Effector memory CD4-positive, alpha-beta T cell (primary cell): ENCODE measurements around the gene ROBO1.

Experiments used
- DNase-seq, 3 donors: peaks; one replicate each; pipeline ENCODE4 v3.0.0-alpha.2; 2020
- H3K27ac ChIP-seq: 2 replicates; pipeline ENCODE4 v1.7.0; 2013; ENCODE audit warnings: mild to moderate bottlenecking, low read length, moderate library complexity; ENCODE audit not compliant: insufficient read depth, poor library complexity, severe bottlenecking
- H3K27me3 ChIP-seq: replicated peaks from 2 replicates; pipeline ENCODE4 v1.7.0; 2013; ENCODE audit warnings: mild to moderate bottlenecking, low read length; ENCODE audit not compliant: insufficient read depth, control insufficient read depth, poor library complexity, severe bottlenecking
- H3K36me3 ChIP-seq: 2 replicates; pipeline ENCODE4 v1.7.0; 2013; ENCODE audit warnings: mild to moderate bottlenecking, low read length, moderate library complexity; ENCODE audit not compliant: control insufficient read depth, insufficient read depth
- H3K4me1 ChIP-seq: 2 replicates; pipeline ENCODE4 v1.7.0; 2013; ENCODE audit warnings: low read length, mild to moderate bottlenecking; ENCODE audit not compliant: control insufficient read depth, insufficient read depth, poor library complexity, severe bottlenecking
- H3K4me3 ChIP-seq: 2 replicates; pipeline ENCODE4 v1.7.0; 2013; ENCODE audit warnings: low read length, low read depth, mild to moderate bottlenecking; ENCODE audit not compliant: insufficient read depth, poor library complexity, severe bottlenecking
- H3K9me3 ChIP-seq: 2 replicates; pipeline ENCODE4 v1.7.0; 2013; ENCODE audit warnings: mild to moderate bottlenecking, low read length, moderate library complexity; ENCODE audit not compliant: control insufficient read depth

The ROBO1 gene

DNA sequence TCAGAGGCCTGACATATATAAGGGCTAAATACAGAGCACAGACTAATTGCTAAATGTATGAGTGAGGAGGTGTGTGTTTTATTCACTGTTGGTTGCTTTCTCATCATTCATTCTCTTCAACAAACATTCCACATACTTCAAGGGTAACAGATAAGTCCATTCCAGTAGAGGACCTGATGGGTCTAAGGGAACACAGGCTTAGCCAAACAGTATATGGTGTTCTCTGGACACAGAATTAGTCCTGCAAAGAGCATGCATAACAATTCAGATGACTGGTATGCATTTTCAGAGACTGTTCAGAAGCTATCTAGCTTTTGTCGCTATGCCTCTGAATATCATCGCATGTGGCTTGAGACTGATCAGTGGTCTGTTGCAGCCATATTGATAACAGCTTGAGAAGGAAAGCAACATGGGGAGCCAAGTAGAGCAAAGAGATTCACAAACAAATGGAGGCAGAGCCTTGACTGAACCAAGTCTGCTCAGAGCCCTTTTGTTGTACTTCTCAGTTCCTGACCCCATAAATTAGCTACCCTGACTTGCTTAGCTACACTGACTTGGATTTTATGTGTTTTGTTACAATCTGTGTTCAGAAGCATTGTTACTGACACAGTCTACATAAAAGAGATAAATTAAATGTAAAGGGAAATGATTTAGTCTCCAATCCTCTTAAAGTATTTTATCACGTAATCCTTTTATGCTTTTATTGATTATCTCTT is 1178.7 kb downstream of the ROBO1 start:
- no peaks in the 10 kb centered on the region for H3K4me1 ChIP-seq
- no peak for DNase-seq
- H3K4me3 ChIP-seq, result no peak overlapping the region
- H3K27me3 ChIP-seq, result no peaks in the 10 kb centered on the region
- no peak overlapping the region for H3K27ac ChIP-seq
- no peaks in the 10 kb centered on the region for H3K36me3 ChIP-seq
- no peaks in the 10 kb centered on the region for H3K9me3 ChIP-seq

DNA sequence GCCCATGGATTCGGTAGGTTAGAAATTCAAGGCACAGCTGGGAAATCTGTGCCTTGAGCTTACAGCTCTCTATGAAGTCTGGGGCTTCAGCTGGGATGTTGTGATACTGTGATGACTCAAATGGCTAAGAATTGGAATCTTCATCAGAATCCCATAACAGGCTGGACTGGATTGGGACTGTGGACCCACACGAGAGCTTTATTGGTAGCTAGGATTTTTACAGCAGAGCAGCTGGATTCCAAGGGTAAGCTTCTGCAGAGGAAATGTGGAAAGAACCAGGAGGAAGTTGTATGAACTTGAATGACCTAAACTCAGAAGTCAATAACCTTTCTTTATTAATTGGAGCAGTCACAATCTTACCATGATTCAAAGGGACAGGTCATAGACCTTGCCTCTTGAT is 1187.1 kb downstream of the ROBO1 start:
- H3K4me3 ChIP-seq, result no peak overlapping the region
- H3K9me3 ChIP-seq, result no peaks in the 10 kb centered on the region
- no peak for DNase-seq
- no peaks in the 10 kb centered on the region for H3K4me1 ChIP-seq
- H3K36me3 ChIP-seq, result no peaks in the 10 kb centered on the region
- H3K27ac ChIP-seq, result no peak overlapping the region
- no peaks in the 10 kb centered on the region for H3K27me3 ChIP-seq

GRCh38 chr3:78571486-78571885 is 1196.3 kb downstream of the ROBO1 start:
- DNase-seq, result no peak
- Histone ChIP-seq H3K36me3 (no peaks in the 10 kb centered on the region), H3K27ac (no peak overlapping the region), H3K4me3 (no peak overlapping the region), H3K4me1 (no peaks in the 10 kb centered on the region), H3K27me3 (no peaks in the 10 kb centered on the region), H3K9me3 (no peaks in the 10 kb centered on the region)

GRCh38 chr3:78570496-78570895 is 1197.3 kb downstream of the ROBO1 start:
- Histone ChIP-seq H3K36me3 (no peaks in the 10 kb centered on the region), H3K4me1 (no peaks in the 10 kb centered on the region), H3K9me3 (no peaks in the 10 kb centered on the region), H3K27ac (no peak overlapping the region), H3K27me3 (no peaks in the 10 kb centered on the region), H3K4me3 (no peak overlapping the region)
- no peak for DNase-seq

- H3K9me3 ChIP-seq, result no peaks in the 10 kb centered on the region
- H3K36me3 ChIP-seq, result no peaks in the 10 kb centered on the region
- DNase-seq, result no peak
- H3K27ac ChIP-seq, result no peak overlapping the region
- no peak overlapping the region for H3K4me3 ChIP-seq
- no peaks in the 10 kb centered on the region for H3K27me3 ChIP-seq
- no peaks in the 10 kb centered on the region for H3K4me1 ChIP-seq
Measured at GRCh38 chr3:78569804-78570203, 1198.0 kb downstream of the ROBO1 start.

DNA sequence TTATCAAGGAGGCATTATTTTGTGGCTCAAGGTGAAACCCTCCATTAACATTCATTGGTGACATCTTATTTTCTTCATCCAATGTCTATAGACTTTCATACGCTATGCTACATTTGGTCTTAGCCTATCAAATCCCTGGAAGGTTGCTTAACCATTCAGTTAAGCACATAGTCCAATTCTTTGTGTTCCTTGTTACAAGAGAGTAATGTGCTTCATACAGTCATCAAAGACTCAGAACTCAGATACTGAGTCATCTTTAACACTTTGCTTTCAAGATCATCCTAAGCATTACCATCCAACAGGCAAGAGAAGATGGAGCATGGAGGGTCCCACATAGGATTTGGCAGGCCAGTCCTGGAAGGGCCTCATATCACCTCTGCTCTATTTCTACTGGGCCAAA is 1202.1 kb downstream of the ROBO1 start:
- Histone ChIP-seq H3K4me3 (no peak overlapping the region), H3K4me1 (no peaks in the 10 kb centered on the region), H3K27ac (no peak overlapping the region), H3K9me3 (no peaks in the 10 kb centered on the region), H3K36me3 (no peaks in the 10 kb centered on the region), H3K27me3 (no peaks in the 10 kb centered on the region)
- no peak for DNase-seq

DNA sequence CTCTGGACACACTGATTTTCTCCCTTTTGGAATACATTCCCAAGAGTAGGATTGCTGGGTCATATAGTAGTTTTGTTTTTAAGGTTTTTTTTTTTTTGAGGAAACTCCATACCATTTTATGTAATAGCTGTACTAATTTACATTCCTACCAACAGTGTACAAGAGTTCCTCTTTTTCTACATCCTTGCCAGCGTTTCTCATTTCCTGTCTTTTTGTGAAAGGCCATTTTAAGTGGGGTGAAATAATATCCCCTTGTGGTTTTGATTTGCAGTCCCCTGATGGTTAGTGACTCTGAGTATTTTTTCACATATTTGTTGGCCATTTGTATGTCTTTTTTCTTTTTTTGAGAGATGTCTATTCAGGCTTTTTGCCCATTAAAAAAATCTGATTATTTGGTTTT is 1205.5 kb downstream of the ROBO1 start:
- Histone ChIP-seq H3K36me3 (no peaks in the 10 kb centered on the region), H3K27me3 (no peaks in the 10 kb centered on the region), H3K27ac (no peak overlapping the region), H3K9me3 (no peaks in the 10 kb centered on the region), H3K4me1 (no peaks in the 10 kb centered on the region), H3K4me3 (no peak overlapping the region)
- no peak for DNase-seq
